ENCODE measurements around the gene MYO5B.

- TF ChIP-seq RAD21 (conservative IDR thresholded peaks at IDR 0.05) (no peak), EZH2 (IDR thresholded peaks at IDR 0.05; ENCODE audit: borderline replicate concordance, insufficient read depth, low read length, poor library complexity, severe bottlenecking) (no peak)
Measured at GRCh38 chr18:50162486-50163304, 32.3 kb downstream of the MYO5B start.
